HepG2 (cell line): ENCODE data around the gene ALOX5. TPM values are rescaled to one million over a fixed set of nuclear protein-coding genes. Genes with fewer than 3 reads are reported as not detected.

Experiments used
- ATAC-seq: fragments of 200-7000 bp; cut with Tn5 transposase; 3 replicates; pipeline ENCODE4 v1.9.1; 2020; ENCODE audit warnings: mild to moderate bottlenecking, moderate library complexity
- BruUV-seq: library from RNA; stranded (reverse); fragments of 400-500 nt; replicated peaks from 2 replicates; lab custom pipeline; 2021; lab: Mats Ljungman, UMichigan
- CTCF ChIA-PET: fragments of 300-600 bp; formaldehyde crosslinking; extraction: SDS; loops from one replicate; lab custom pipeline; 2021; ENCODE audit warnings: low total read pairs, inconsistent platforms, low intra/inter-chr PET ratio; lab: Yijun Ruan, JAX
- POLR2A ChIA-PET: fragments of 350-600 bp; sonication (Branson Sonifier 250); formaldehyde crosslinking; loops from one replicate; lab custom pipeline; 2020; ENCODE audit warnings: antibody characterized with exemption, inconsistent platforms; lab: Yijun Ruan, JAX
- DNase-seq: peaks from one replicate; pipeline ENCODE4 v3.0.0-alpha.2; 2015; ENCODE audit warnings: low spot score
- FAIRE-seq: peaks from 3 replicates; lab custom pipeline; 2011; peaks lifted over from hg19 to GRCh38; lab: Jason Lieb, UNC
- H2AFZ ChIP-seq: one replicate; pipeline ENCODE4 v1.6.1; 2011; ENCODE audit warnings: low read length, inconsistent platforms
- H3K27ac ChIP-seq: fragments of 300-600 bp; 3 replicates; pipeline ENCODE4 v1.8.0; 2011; ENCODE audit warnings: mixed run types, mild to moderate bottlenecking, mixed read lengths, low read length, inconsistent platforms; ENCODE audit not compliant: insufficient read depth; ENCODE audit errors: extremely low read length
- H3K27me3 ChIP-seq, 2 experiments: fragments of 200-600 bp in 1 of 2; 2 replicates in 1 of 2; 3 replicates in 1 of 2; pipeline versions ENCODE4 v1.6.0 to v1.8.0; 2011; ENCODE audit warnings: low read length in 2 of 2, mild to moderate bottlenecking in 2 of 2, moderate library complexity in 2 of 2, inconsistent platforms in 1 of 2; ENCODE audit not compliant: insufficient read depth in 2 of 2, control insufficient read depth in 1 of 2
- H3K36me3 ChIP-seq, 2 experiments: fragments of 200-600 bp in 1 of 2; replicated peaks in 1 of 2; 2 replicates in 1 of 2; 3 replicates in 1 of 2; pipeline versions ENCODE4 v1.5.1 to v1.8.0; 2011; ENCODE audit warnings: low read length in 2 of 2, inconsistent platforms in 1 of 2; ENCODE audit not compliant: insufficient read depth in 2 of 2, control insufficient read depth in 1 of 2
- H3K4me1 ChIP-seq: 2 replicates; pipeline ENCODE4 v1.5.1; 2012; ENCODE audit warnings: low read length, inconsistent platforms; ENCODE audit not compliant: insufficient read depth
- H3K4me2 ChIP-seq: 2 replicates; pipeline ENCODE4 v1.6.0; 2011; ENCODE audit warnings: low read depth, low read length, inconsistent platforms
- H3K4me3 ChIP-seq, 3 experiments: fragments of 200-600 bp in 1 of 3; sonication (generic), shearing (Covaris generic) in 1 of 3; replicated peaks in 1 of 3; 2 replicates each; pipeline ENCODE4 v1.5.1; 2011 to 2016; ENCODE audit warnings: low read length in 3 of 3, inconsistent platforms in 2 of 3, low read depth in 2 of 3, mild to moderate bottlenecking in 2 of 3, control low read depth in 1 of 3, mixed read lengths in 1 of 3; ENCODE audit not compliant: insufficient read depth in 1 of 3
- H3K79me2 ChIP-seq: one replicate; pipeline ENCODE4 v1.6.1; 2011; ENCODE audit warnings: low read length, inconsistent platforms; ENCODE audit not compliant: insufficient read depth
- H3K9ac ChIP-seq: 2 replicates; pipeline ENCODE4 v1.6.0; 2011; ENCODE audit warnings: mild to moderate bottlenecking, low read depth, low read length, inconsistent platforms; ENCODE audit not compliant: insufficient read depth
- H3K9me3 ChIP-seq: 2 replicates; pipeline ENCODE4 v1.5.1; 2012; ENCODE audit warnings: mild to moderate bottlenecking, low read length
- H4K20me1 ChIP-seq: 2 replicates; pipeline ENCODE4 v1.6.0; 2011; ENCODE audit warnings: inconsistent platforms, mild to moderate bottlenecking, low read length, moderate library complexity; ENCODE audit not compliant: insufficient read depth
- CENPX ChIP-seq: sonication (generic); formaldehyde crosslinking; IDR thresholded peaks from 2 replicates; pipeline ENCODE4 v1.9.0; 2021; ENCODE audit warnings: mild to moderate bottlenecking, missing genetic modification reagents, moderate library complexity
- DR1 ChIP-seq: sonication (generic); formaldehyde crosslinking; IDR thresholded peaks from 2 replicates; pipeline ENCODE4 v1.8.0; 2021; ENCODE audit warnings: mild to moderate bottlenecking, missing genetic modification reagents, inconsistent platforms
- GATAD1 ChIP-seq: IDR thresholded peaks from 2 replicates; pipeline ENCODE4 v1.6.1; 2016; ENCODE audit warnings: missing genetic modification reagents, missing compliant biosample characterization
- HMG20A ChIP-seq: IDR thresholded peaks from 2 replicates; pipeline ENCODE4 v1.6.1; 2016; ENCODE audit warnings: borderline replicate concordance
- MBNL3 ChIP-seq: fragments of 250-450 bp; sonication (Bioruptor Pico); conservative IDR thresholded peaks from 2 replicates; pipeline ENCODE4 v1.8.0; 2022; ENCODE audit warnings: mild to moderate bottlenecking, inconsistent platforms
- PAF1 ChIP-seq: IDR thresholded peaks from 2 replicates; pipeline ENCODE4 v1.6.1; 2016; ENCODE audit warnings: missing genetic modification reagents, missing compliant biosample characterization
- YY1 ChIP-seq: IDR thresholded peaks from 2 replicates; pipeline ENCODE4 v1.6.1; 2011; ENCODE audit warnings: low read length, low read depth, moderate library complexity, mild to moderate bottlenecking; ENCODE audit not compliant: insufficient read depth, insufficient replicate concordance
- ZKSCAN5 ChIP-seq: sonication (generic); formaldehyde crosslinking; IDR thresholded peaks from 2 replicates; pipeline ENCODE4 v1.5.1; 2020; ENCODE audit warnings: mild to moderate bottlenecking, missing genetic modification reagents
- WGBS: methylation state at CpG from one replicate; pipeline ENCODE4 v1.1.6; 2017; ENCODE audit warnings: low lambda C conversion rate; 5-methylcytosine and 5-hydroxymethylcytosine counted together
- in situ Hi-C: cut with HindIII; loops from 2 replicates; pipeline ENCODE4 v1.10.0; 2017; ENCODE audit warnings: low pct_unique_long_range_greater_than_20kb; ENCODE audit not compliant: extremely low pct_ligation_motif_present
- intact Hi-C: fragments of 100-400 bp; cut with micrococcal nuclease; formaldehyde crosslinking; loops from one replicate; pipeline ENCODE4 v1.10.0; 2022; ENCODE audit not compliant: unreplicated experiment
- polyA plus RNA-seq, 8 experiments: library from polyadenylated mRNA; depleted of rRNA in 3 of 8; stranded (reverse) in 7 of 8; unstranded in 1 of 8; fragments of >200 nt; fragmentation: Illumina TruSeq in 4 of 8; extraction: Trizol in 4 of 8; gene quantifications; 2 replicates each; pipeline versions ENCODE4 v1.2.1 to v1.2.3, GENCODE V29; 2011 to 2016; ENCODE audit warnings: low read depth in 4 of 8, missing spikeins in 1 of 8, mixed read lengths in 1 of 8; ENCODE audit not compliant: insufficient read depth in 1 of 8
- total RNA-seq, 5 experiments: library from RNA; depleted of rRNA; stranded (reverse); fragments of >200 nt; fragmentation: Illumina TruSeq; extraction: Trizol; gene quantifications; 2 replicates each; pipeline ENCODE4 v1.2.3, GENCODE V29; 2016; ENCODE audit warnings: low read depth in 1 of 5
- TF ChIP-seq, protein P1 (sequence below): sonication (generic); formaldehyde crosslinking; IDR thresholded peaks from 2 replicates; pipeline ENCODE4 v1.4.0; 2020; ENCODE audit warnings: missing genetic modification reagents
- TF ChIP-seq, protein P2 (sequence below): sonication (generic); formaldehyde crosslinking; conservative IDR thresholded peaks from 2 replicates; pipeline ENCODE4 v1.4.0; 2020; ENCODE audit warnings: missing genetic modification reagents

ALOX5 gene
- total and polyA plus RNA-seq, 2 of the 13 experiments (the other 11 are each of a cell fraction or from before 2014, with no cell fraction given): 0.04 TPM; not detected in 1

DNA sequence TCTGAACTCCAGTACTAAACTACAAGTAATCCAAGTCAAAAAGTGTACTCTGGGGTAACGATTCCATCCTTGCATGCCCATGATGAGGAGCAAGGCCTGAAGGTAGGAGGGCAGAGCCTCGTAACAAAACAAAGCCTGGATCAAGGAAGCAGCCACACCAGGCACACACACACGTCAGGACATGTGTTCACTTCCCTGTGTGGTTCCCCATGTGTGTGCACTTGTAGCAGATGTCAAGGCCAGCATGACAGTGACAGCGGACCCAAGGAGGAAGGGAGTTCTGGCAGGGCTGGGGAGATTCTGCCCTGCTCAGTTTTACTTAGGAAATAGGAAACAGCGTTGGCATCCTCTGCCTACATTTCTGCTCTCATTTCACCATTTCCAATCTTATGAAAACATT, 92.8 kb downstream of the ALOX5 start:
- Histone ChIP-seq H3K4me1 (peaks cover 25% of the 10 kb centered on the region), H4K20me1 (no peaks in the 10 kb centered on the region), H3K27me3 (no peaks in the 10 kb centered on the region), H3K4me2 (no peak overlapping the region), H3K9me3 (no peaks in the 10 kb centered on the region)
- in situ Hi-C loops: loop anchor here (5.0 kb wide), 1 partner anchor 206 kb away; the partner anchor contains the start of gene ZFAND4
- no peak for FAIRE-seq
- CTCF ChIA-PET: no interaction called here
- TF ChIP-seq YY1: no peak
- TF ChIP-seq CENPX (CRISPR knock-in tag): no peak
- no peak for TF ChIP-seq ZKSCAN5 (CRISPR knock-in tag)
- TF ChIP-seq MBNL3 (CRISPR knock-in tag): no peak
- no peak for TF ChIP-seq PAF1 (CRISPR knock-in tag)
- no peak for TF ChIP-seq HMG20A (CRISPR knock-in tag)
- TF ChIP-seq GATAD1 (CRISPR knock-in tag): no peak
- TF ChIP-seq, all 625 proteins: peak for 0
- H3K36me3 ChIP-seq: peaks cover 2 to 4% of the 10 kb centered on the region in 2 experiments; a peak in 1 of 5 replicates
- H2AFZ ChIP-seq: no peak overlapping the region
- no peaks in the 10 kb centered on the region for H3K79me2 ChIP-seq
- ATAC-seq (no peak), DNase-seq (no peak)
- BruUV-seq: no TSS peak
- no peak overlapping the region for H3K27ac ChIP-seq
- intact Hi-C loops: no loop called here
- 87% methylated on average over 5 of the region's 5 CpGs for WGBS
- POLR2A ChIA-PET: no interaction called here
- H3K4me3 ChIP-seq: no peak overlapping the region
- H3K9ac ChIP-seq: no peak overlapping the region

DNA sequence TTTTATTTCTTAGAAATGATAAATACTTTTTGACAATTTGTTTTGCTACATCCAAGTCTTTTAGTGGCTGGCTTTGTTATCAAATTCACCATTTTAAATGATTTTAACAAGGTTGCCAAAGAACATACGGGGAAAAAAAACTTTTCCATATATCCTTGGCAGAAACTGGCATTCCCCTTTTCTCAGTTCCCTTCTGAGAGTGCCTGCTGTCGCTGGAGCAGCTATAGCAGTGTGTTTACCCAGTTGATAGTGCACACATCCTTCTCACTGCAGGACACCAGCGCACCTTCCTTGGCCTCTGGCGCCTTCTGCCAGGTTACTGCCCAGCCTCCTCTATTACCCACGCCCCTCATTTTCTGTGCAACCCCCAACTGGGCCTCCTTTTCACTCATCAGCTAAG, 94.1 kb downstream of the ALOX5 start:
- Histone ChIP-seq H3K9me3 (no peaks in the 10 kb centered on the region), H3K27me3 (no peaks in the 10 kb centered on the region), H3K4me3 (no peak overlapping the region), H4K20me1 (no peaks in the 10 kb centered on the region), H3K79me2 (no peaks in the 10 kb centered on the region), H2AFZ (no peak overlapping the region), H3K4me2 (no peak overlapping the region), H3K4me1 (peaks cover 32% of the 10 kb centered on the region), H3K36me3 (peaks cover 2% of the 10 kb centered on the region in 2 experiments; a peak in 1 of 5 replicates), H3K27ac (no peak overlapping the region), H3K9ac (no peak overlapping the region)
- no peak for TF ChIP-seq DR1 (CRISPR knock-in tag)
- TF ChIP-seq, protein P1, sequence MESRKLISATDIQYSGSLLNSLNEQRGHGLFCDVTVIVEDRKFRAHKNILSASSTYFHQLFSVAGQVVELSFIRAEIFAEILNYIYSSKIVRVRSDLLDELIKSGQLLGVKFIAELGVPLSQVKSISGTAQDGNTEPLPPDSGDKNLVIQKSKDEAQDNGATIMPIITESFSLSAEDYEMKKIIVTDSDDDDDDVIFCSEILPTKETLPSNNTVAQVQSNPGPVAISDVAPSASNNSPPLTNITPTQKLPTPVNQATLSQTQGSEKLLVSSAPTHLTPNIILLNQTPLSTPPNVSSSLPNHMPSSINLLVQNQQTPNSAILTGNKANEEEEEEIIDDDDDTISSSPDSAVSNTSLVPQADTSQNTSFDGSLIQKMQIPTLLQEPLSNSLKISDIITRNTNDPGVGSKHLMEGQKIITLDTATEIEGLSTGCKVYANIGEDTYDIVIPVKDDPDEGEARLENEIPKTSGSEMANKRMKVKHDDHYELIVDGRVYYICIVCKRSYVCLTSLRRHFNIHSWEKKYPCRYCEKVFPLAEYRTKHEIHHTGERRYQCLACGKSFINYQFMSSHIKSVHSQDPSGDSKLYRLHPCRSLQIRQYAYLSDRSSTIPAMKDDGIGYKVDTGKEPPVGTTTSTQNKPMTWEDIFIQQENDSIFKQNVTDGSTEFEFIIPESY (CRISPR knock-in tag): peak; percentile 35; the same call in 1 of the 2 replicates
- TF ChIP-seq, protein P2, sequence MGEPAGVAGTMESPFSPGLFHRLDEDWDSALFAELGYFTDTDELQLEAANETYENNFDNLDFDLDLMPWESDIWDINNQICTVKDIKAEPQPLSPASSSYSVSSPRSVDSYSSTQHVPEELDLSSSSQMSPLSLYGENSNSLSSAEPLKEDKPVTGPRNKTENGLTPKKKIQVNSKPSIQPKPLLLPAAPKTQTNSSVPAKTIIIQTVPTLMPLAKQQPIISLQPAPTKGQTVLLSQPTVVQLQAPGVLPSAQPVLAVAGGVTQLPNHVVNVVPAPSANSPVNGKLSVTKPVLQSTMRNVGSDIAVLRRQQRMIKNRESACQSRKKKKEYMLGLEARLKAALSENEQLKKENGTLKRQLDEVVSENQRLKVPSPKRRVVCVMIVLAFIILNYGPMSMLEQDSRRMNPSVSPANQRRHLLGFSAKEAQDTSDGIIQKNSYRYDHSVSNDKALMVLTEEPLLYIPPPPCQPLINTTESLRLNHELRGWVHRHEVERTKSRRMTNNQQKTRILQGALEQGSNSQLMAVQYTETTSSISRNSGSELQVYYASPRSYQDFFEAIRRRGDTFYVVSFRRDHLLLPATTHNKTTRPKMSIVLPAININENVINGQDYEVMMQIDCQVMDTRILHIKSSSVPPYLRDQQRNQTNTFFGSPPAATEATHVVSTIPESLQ (CRISPR knock-in tag): no peak
- DNase-seq (no peak), ATAC-seq (no peak), FAIRE-seq (no peak)
- WGBS: 80% methylated on average over 5 of the region's 5 CpGs
- ChIA-PET CTCF (no interaction called here), POLR2A (no interaction called here)
- BruUV-seq: no TSS peak
- intact Hi-C loops: no loop called here
- in situ Hi-C loops: loop anchor here (5.0 kb wide), 1 partner anchor 204 kb away; the partner anchor contains the start of gene ZFAND4
